ENCODE results near the gene SBK2. TPM values are rescaled to one million over a fixed set of nuclear protein-coding genes. Genes with fewer than 3 reads are reported as not detected.

The SBK2 gene
- total RNA-seq, 1 donor from 2014 or later = 4.2 TPM

DNA sequence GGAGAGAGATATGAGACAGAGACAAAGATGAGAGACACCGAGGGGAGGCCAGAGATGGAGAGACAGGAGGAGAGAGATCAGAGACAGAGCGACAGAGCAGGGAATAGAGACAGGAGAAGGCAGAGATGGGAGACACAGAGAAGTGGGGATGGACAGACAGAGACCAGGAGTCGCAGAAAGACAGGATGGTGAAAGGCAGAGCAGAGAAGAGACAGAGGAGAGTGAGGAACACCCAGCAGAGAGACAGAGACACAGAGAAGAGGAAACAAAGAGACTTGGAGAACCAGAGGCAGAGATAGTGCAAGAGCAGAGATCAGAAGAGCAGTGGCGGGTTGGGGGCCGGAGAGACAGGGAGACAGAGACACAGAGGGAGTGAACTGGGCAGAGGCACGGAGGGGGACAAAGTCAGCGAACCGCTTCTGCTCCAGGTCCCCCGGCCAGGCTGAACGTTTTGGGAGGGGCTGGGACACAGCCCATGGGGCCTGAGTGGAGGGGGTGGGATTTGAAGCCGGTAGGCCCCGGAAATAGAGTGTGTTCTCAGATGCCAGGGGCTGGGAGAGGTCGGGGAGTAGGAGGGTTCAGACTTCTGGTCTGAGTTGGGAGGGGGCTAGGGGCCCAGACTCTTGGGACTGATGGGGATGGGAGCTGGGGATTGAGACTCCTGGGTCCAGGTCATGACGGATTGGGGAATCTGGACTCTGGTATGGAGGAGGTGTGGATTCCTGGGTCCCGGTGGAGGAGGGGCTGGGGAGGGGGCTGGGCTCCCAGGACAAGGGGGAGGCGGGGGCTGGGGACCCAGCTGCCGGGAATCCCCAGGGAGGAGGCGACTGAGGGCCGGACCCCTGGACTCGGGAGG is 43.1 kb upstream of the SBK2 start:
- Histone ChIP-seq H3K4me1 (ENCODE audit: insufficient read depth, low read length) (peaks cover 4% of the 10 kb centered on the region), H4K20me1 (ENCODE audit: insufficient read depth, low read length) (peaks cover 12% of the 10 kb centered on the region), H2AFZ (ENCODE audit: low read depth, low read length) (peak overlapping the region; percentile 63), H3K27ac (ENCODE audit: low read depth, low read length) (peak overlapping the region; percentile 90), H3K79me2 (ENCODE audit: insufficient read depth, low read length) (peaks cover 27% of the 10 kb centered on the region), H3K4me3 (ENCODE audit: insufficient read depth, low read depth, low read length) (peak overlapping the region; percentile 80), H3K36me3 (ENCODE audit: insufficient read depth, low read length) (peaks cover 5% of the 10 kb centered on the region), H3K9me3 (ENCODE audit: insufficient read depth, low read depth, low read length) (no peaks in the 10 kb centered on the region), H3K27me3 (ENCODE audit: insufficient read depth, low read length) (no peaks in the 10 kb centered on the region), H3K9ac (ENCODE audit: low read length) (peak overlapping the region; percentile 92), H3K4me2 (ENCODE audit: low read length) (peak overlapping the region; percentile 99)
- Mint-ChIP-seq H3K27me3 (ENCODE audit: low read depth, unreplicated experiment) (no peaks in the 10 kb centered on the region), H3K27ac (ENCODE audit: unreplicated experiment) (peak overlapping the region; percentile 82), H3K9me3 (ENCODE audit: unreplicated experiment) (no peaks in the 10 kb centered on the region), H3K4me1 (ENCODE audit: low read depth, unreplicated experiment) (peaks cover 25% of the 10 kb centered on the region), H3K36me3 (ENCODE audit: low read depth, unreplicated experiment) (peaks cover 14% of the 10 kb centered on the region), H3K4me3 (ENCODE audit: unreplicated experiment) (peak overlapping the region; percentile 96)
- no peak for TF ChIP-seq EZH2 (IDR thresholded peaks at IDR 0.05; ENCODE audit: insufficient read depth, low read length)
- TF ChIP-seq, protein P1, sequence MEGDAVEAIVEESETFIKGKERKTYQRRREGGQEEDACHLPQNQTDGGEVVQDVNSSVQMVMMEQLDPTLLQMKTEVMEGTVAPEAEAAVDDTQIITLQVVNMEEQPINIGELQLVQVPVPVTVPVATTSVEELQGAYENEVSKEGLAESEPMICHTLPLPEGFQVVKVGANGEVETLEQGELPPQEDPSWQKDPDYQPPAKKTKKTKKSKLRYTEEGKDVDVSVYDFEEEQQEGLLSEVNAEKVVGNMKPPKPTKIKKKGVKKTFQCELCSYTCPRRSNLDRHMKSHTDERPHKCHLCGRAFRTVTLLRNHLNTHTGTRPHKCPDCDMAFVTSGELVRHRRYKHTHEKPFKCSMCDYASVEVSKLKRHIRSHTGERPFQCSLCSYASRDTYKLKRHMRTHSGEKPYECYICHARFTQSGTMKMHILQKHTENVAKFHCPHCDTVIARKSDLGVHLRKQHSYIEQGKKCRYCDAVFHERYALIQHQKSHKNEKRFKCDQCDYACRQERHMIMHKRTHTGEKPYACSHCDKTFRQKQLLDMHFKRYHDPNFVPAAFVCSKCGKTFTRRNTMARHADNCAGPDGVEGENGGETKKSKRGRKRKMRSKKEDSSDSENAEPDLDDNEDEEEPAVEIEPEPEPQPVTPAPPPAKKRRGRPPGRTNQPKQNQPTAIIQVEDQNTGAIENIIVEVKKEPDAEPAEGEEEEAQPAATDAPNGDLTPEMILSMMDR (IDR thresholded peaks at IDR 0.05; ENCODE audit: insufficient read depth, low read depth, low read length) = no peak
- DNase-seq (ENCODE audit: low read depth) (no peak), FAIRE-seq (no peak)

DNA sequence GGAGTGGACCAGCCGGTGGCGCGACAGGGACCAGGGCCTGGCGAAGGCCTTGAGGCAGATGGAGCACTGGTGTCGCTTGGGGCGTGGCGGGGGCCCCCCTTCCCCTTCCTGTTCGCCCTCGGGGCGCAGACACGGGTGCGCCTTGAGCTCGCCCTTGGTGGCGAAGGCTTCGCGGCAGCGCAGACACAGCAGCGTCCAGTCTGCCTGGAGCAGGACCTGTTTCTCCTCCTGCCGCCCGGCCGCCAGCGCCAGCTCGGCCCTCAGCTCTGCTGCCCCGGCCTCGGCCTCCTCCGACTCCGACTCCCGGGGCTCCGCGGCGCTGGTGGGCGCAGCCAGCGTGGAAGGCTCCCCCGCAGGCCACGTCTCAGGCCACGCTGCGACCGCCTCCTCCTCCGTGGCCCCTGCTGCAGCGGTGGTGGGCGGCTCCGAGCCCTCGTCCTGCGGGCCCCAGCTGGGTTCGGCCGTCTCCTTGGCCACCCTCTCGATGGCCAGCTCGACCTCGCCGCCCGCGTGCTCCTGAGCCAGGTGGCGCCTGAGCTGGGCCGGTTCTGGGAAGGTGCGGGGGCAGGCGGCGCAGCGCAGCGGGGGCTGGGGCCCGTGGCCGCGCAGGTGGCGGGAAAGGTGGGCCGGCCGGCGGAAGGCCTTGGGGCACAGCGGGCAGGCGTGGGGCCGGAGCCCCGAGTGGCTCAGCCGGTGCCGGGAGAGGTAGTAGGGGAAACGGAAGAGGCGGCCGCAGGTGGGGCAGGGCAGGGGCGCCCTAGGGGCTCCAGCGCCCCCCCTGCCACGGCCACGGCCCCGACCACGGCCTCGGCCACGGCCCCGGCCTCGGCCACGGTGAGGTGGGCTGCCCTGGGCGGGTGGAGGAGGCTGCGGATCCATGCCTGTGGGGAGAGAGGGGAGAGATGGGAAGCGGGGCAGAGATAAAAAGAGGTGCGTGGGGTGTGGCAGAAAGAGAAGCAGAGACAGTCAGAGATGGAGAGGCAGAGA is 42.1 kb upstream of the SBK2 start:
- Histone ChIP-seq H2AFZ (ENCODE audit: low read depth, low read length) (no peak overlapping the region), H3K9me3 (ENCODE audit: insufficient read depth, low read depth, low read length) (no peaks in the 10 kb centered on the region), H4K20me1 (ENCODE audit: insufficient read depth, low read length) (peaks cover 12% of the 10 kb centered on the region), H3K27ac (ENCODE audit: low read depth, low read length) (no peak overlapping the region), H3K9ac (ENCODE audit: low read length) (peak overlapping the region; percentile 92), H3K27me3 (ENCODE audit: insufficient read depth, low read length) (no peaks in the 10 kb centered on the region), H3K36me3 (ENCODE audit: insufficient read depth, low read length) (peaks cover 5% of the 10 kb centered on the region), H3K4me3 (ENCODE audit: insufficient read depth, low read depth, low read length) (peak overlapping the region; percentile 80), H3K4me1 (ENCODE audit: insufficient read depth, low read length) (peaks cover 4% of the 10 kb centered on the region), H3K4me2 (ENCODE audit: low read length) (peak overlapping the region; percentile 99), H3K79me2 (ENCODE audit: insufficient read depth, low read length) (peaks cover 27% of the 10 kb centered on the region)
- TF ChIP-seq, protein P1 (IDR thresholded peaks at IDR 0.05; ENCODE audit: insufficient read depth, low read depth, low read length) = no peak
- TF ChIP-seq EZH2 (IDR thresholded peaks at IDR 0.05; ENCODE audit: insufficient read depth, low read length) = no peak
- no peaks in the 10 kb centered on the region for H3K27me3 Mint-ChIP-seq (ENCODE audit: low read depth, unreplicated experiment)
- peak overlapping the region; percentile 82 for H3K27ac Mint-ChIP-seq (ENCODE audit: unreplicated experiment)
- H3K4me3 Mint-ChIP-seq (ENCODE audit: unreplicated experiment) = peak overlapping the region; percentile 96
- peaks cover 14% of the 10 kb centered on the region for H3K36me3 Mint-ChIP-seq (ENCODE audit: low read depth, unreplicated experiment)
- no peak for DNase-seq (ENCODE audit: low read depth)
- FAIRE-seq = no peak
- no peaks in the 10 kb centered on the region for H3K9me3 Mint-ChIP-seq (ENCODE audit: unreplicated experiment)
- peaks cover 25% of the 10 kb centered on the region for H3K4me1 Mint-ChIP-seq (ENCODE audit: low read depth, unreplicated experiment)
